ENCODE results near the gene NRTN. TPM values are rescaled to one million over a fixed set of nuclear protein-coding genes. Genes with fewer than 3 reads are reported as not detected.

NRTN gene
- total RNA-seq, 4 donors from 2014 or later: not detected

- H3K9me3 ChIP-seq: no peaks in the 10 kb centered on the region
- H3K4me3 ChIP-seq: no peak overlapping the region
- peaks cover 2 to 29% of the 10 kb centered on the region in 2 donors for H3K27me3 ChIP-seq
- TF ChIP-seq CTCF (IDR thresholded peaks at IDR 0.05): no peak
- no peak for TF ChIP-seq POLR2A (IDR thresholded peaks at IDR 0.05)
- no peak for TF ChIP-seq EP300 (IDR thresholded peaks at IDR 0.05)
- no peak for DNase-seq (ENCODE audit: low spot score in 2 of 2)
- WGBS, 2 donors: 75 to 83% methylated on average over 10 of the region's 10 CpGs
- no peaks in the 10 kb centered on the region for H3K36me3 ChIP-seq
- H3K4me1 ChIP-seq: peaks cover 0 to 9% (median 0%) of the 10 kb centered on the region in 4 donors
- no peak overlapping the region for H3K27ac ChIP-seq
Observed at GRCh38 chr19:5809469-5809868, 4.6 kb downstream of the NRTN start.

GRCh38 chr19:5811117-5811516, 6.2 kb downstream of the NRTN start:
- 80 to 88% methylated on average over 4 of the region's 4 CpGs for WGBS, 2 donors
- TF ChIP-seq POLR2A (IDR thresholded peaks at IDR 0.05) (no peak), CTCF (IDR thresholded peaks at IDR 0.05) (no peak), EP300 (IDR thresholded peaks at IDR 0.05) (no peak)
- H3K9me3 ChIP-seq: no peaks in the 10 kb centered on the region

DNA sequence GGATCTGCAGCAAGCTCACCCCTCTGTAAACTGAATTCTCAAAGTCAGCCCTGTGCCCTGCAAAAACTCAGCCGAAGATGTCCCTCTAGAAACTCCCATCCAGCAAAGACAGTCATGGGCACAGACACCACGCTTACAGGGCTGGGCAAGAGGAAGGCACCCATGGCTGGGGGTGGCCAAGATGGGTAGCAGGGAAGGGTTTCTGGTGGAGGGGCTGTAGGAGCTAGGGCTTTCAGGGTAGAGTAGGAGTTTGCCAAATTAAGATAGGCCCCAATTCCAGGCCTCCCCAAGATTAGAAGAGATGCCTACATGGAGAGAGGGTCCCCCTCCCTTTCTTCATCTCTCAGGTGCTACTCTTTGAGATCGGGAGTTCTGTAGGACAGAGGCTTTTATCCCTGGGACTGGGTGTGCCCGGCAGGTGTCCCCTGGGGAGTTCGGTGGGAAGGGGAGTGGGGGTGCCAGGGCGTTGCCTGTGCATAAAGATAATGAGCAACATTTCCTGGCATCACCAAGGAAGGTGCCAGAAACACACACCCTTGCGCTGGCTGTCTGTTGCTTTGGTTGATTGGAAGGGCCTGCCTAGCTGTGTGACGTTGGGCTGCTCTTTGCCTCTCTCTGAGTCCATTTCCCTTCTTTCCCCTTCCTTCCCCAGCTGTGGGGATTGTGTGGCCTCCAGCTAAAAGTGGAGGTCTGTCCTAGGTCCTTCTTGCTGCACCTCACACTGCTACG, 9.4 kb downstream of the NRTN start:
- 74 to 76% methylated on average over 9 of the region's 9 CpGs for WGBS, 2 donors

More at GRCh38 chr19:5811117-5811516, 6.2 kb downstream of the NRTN start:
- Histone ChIP-seq H3K4me1 (no peaks in the 10 kb centered on the region), H3K4me3 (no peak overlapping the region), H3K27me3 (peaks cover 0 to 28% of the 10 kb centered on the region in 2 donors), H3K27ac (no peak overlapping the region), H3K36me3 (no peaks in the 10 kb centered on the region)
- no peak for DNase-seq (ENCODE audit: low spot score in 2 of 2)

DNA sequence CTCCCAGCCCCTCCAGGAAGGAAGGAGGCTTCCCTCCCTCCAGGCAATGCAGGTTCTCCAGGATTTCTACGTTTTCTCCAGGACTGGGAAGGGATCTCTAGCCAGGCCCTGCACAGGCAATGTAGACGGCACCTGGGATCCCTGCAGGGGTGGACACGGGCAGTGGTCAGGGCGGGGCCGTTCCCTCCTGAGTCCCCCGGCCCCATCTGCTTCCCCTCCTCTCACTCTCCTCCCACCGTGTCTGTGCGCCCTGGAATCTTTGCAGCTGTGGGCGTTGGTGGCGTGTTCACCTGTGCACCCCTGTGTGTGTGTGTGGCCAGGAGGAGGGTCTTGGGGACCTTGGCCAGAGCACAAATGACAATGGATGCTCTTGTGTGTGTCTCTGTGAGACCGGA, 10.0 kb downstream of the NRTN start:
- WGBS, 2 donors: 44 to 55% methylated on average over 11 of the region's 11 CpGs
- DNase-seq (ENCODE audit: low spot score in 2 of 2): no peak
- no peaks in the 10 kb centered on the region for H3K4me1 ChIP-seq
- no peaks in the 10 kb centered on the region for H3K9me3 ChIP-seq
- no peak for TF ChIP-seq EP300 (IDR thresholded peaks at IDR 0.05)
- TF ChIP-seq CTCF (IDR thresholded peaks at IDR 0.05): no peak
- TF ChIP-seq POLR2A (IDR thresholded peaks at IDR 0.05): no peak
- no peak overlapping the region for H3K27ac ChIP-seq
- H3K36me3 ChIP-seq: no peaks in the 10 kb centered on the region
- no peak overlapping the region for H3K4me3 ChIP-seq
- H3K27me3 ChIP-seq: peaks cover 0 to 46% of the 10 kb centered on the region in 2 donors

More for the DNA sequence above, 9.4 kb downstream of the NRTN start:
- Histone ChIP-seq H3K9me3 (no peaks in the 10 kb centered on the region), H3K4me1 (no peaks in the 10 kb centered on the region), H3K4me3 (no peak overlapping the region), H3K27ac (no peak overlapping the region), H3K27me3 (peaks cover 0 to 41% of the 10 kb centered on the region in 2 donors), H3K36me3 (no peaks in the 10 kb centered on the region)
- TF ChIP-seq CTCF (IDR thresholded peaks at IDR 0.05) (no peak), POLR2A (IDR thresholded peaks at IDR 0.05) (no peak), EP300 (IDR thresholded peaks at IDR 0.05) (no peak)
- no peak for DNase-seq (ENCODE audit: low spot score in 2 of 2)

DNA sequence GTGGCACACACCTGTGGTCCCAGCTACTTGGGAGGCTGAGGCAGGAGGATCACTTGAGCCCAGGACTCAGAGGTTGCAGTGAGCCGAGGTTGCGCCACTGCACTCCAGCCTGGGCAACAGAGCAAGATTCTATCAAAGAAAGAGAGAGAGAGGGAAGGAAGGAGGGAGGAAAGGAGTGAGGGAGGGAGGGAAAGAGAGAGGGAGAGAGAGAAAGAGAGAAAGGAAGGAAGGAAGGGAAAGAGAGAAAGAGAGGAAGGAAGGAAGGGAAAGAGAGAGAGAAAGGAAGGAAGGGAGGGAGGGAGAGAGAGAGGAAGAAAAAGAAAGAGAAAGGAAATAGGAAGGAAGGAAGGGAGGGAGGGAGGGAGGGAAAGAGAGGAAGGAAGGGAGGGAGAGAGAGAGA, 12.4 kb downstream of the NRTN start:
- H3K4me1 ChIP-seq: no peaks in the 10 kb centered on the region

More for the DNA sequence above, 12.4 kb downstream of the NRTN start:
- Histone ChIP-seq H3K4me3 (no peak overlapping the region), H3K27me3 (peaks cover 0 to 50% of the 10 kb centered on the region in 2 donors), H3K9me3 (no peaks in the 10 kb centered on the region), H3K36me3 (no peaks in the 10 kb centered on the region), H3K27ac (no peak overlapping the region)
- WGBS, 2 donors: 80 to 88% methylated on average over 2 of the region's 2 CpGs
- no peak for DNase-seq (ENCODE audit: low spot score in 2 of 2)
- TF ChIP-seq CTCF (IDR thresholded peaks at IDR 0.05): no peak
- TF ChIP-seq EP300 (IDR thresholded peaks at IDR 0.05): no peak
- no peak for TF ChIP-seq POLR2A (IDR thresholded peaks at IDR 0.05)
